Retina (tissue), 1 donor: ENCODE data around the gene HERC2.
A peak's percentile ranks its signal among the peaks of the same experiment; 100 is the strongest.
"Not testable (repeated sequence)": the region's sequence is repeated elsewhere in the genome, so short reads cannot be mapped to it uniquely, and the experiment has no call there.

Experiments used
- DNase-seq: peaks from one replicate; pipeline ENCODE4 v3.0.0-alpha.2; 2016

HERC2 gene

GRCh38 chr15:28274635-28275034 lies 47.3 kb downstream of the HERC2 start:
- DNase-seq: no peak

GRCh38 chr15:28273873-28274610 lies 47.9 kb downstream of the HERC2 start:
- DNase-seq: peak; percentile 12

GRCh38 chr15:28273468-28273867 lies 48.5 kb downstream of the HERC2 start:
- DNase-seq: peak; percentile 21

- no peak for DNase-seq
These were observed 49.4 kb downstream of the HERC2 start for GRCh38 chr15:28272587-28272986.

- no peak for DNase-seq
These were observed 50.2 kb downstream of the HERC2 start for GRCh38 chr15:28271697-28272260.

GRCh38 chr15:28269097-28269496 lies 52.9 kb downstream of the HERC2 start:
- no peak for DNase-seq

- no peak for DNase-seq
These were observed 54.3 kb downstream of the HERC2 start for GRCh38 chr15:28267727-28268126.

- no peak for DNase-seq
These were observed 56.5 kb downstream of the HERC2 start for GRCh38 chr15:28265334-28266019.

GRCh38 chr15:28264166-28264565 lies 57.8 kb downstream of the HERC2 start:
- DNase-seq: no peak

GRCh38 chr15:28262438-28262837 lies 59.5 kb downstream of the HERC2 start:
- no peak for DNase-seq

- no peak for DNase-seq
These were observed 61.3 kb downstream of the HERC2 start for GRCh38 chr15:28260722-28261121.

GRCh38 chr15:28260317-28260716 lies 61.7 kb downstream of the HERC2 start:
- DNase-seq: no peak

GRCh38 chr15:28255965-28256364 lies 66.0 kb downstream of the HERC2 start:
- no peak for DNase-seq

- no peak for DNase-seq
These were observed 69.1 kb downstream of the HERC2 start for GRCh38 chr15:28252831-28253230.

GRCh38 chr15:28246605-28247004 lies 75.4 kb downstream of the HERC2 start:
- no peak for DNase-seq

- no peak for DNase-seq
These were observed 78.1 kb downstream of the HERC2 start for GRCh38 chr15:28243901-28244300.

GRCh38 chr15:28243399-28243798 lies 78.6 kb downstream of the HERC2 start:
- no peak for DNase-seq

GRCh38 chr15:28238296-28238695 lies 83.7 kb downstream of the HERC2 start:
- DNase-seq: not testable (repeated sequence)

GRCh38 chr15:28231743-28232142 lies 90.2 kb downstream of the HERC2 start:
- DNase-seq: not testable (repeated sequence)

GRCh38 chr15:28231336-28231735 lies 90.6 kb downstream of the HERC2 start:
- DNase-seq: not testable (repeated sequence)

- DNase-seq: not testable (repeated sequence)
These were observed 92.9 kb downstream of the HERC2 start for GRCh38 chr15:28228990-28229640.

GRCh38 chr15:28228096-28228495 lies 93.9 kb downstream of the HERC2 start:
- DNase-seq: no peak

- not testable (repeated sequence) for DNase-seq
These were observed 94.7 kb downstream of the HERC2 start for GRCh38 chr15:28227303-28227702.

- DNase-seq: not testable (repeated sequence)
These were observed 99.4 kb downstream of the HERC2 start for GRCh38 chr15:28222612-28223011.
